ENCODE results near the gene RAB11A. TPM values are rescaled to one million over a fixed set of nuclear protein-coding genes. Genes with fewer than 3 reads are reported as not detected.

RAB11A gene
- total RNA-seq, 2 experiments from 2014 or later, result 171 to 181 TPM

DNA sequence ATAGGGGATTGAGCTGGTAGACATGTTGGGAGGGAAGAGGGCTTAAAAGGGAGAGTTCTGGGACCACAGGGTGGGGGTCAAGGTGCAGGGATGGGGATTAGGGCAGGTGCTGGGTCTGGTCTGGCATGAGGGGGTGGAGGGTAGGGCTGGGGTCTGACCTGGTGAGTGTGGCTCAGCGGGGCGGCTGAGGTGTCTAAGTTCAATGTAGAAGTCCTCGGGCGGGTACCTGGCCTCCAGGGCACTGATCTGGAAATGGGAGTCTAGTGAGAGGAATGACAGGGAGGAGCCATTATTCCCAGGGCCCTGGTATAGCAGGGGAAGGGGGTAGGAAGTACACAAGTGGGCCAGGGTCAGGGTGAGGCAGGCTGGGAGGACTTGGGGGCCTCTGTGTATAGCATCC is 39.6 kb downstream of the RAB11A start:
- DNase-seq, result no peak
- Mint-ChIP-seq H3K27ac (no peak overlapping the region), H3K9me3 (no peaks in the 10 kb centered on the region), H3K4me3 (no peak overlapping the region), H3K36me3 (peaks cover 6% of the 10 kb centered on the region), H3K27me3 (no peaks in the 10 kb centered on the region), H3K4me1 (ENCODE audit: low read depth) (no peaks in the 10 kb centered on the region)
- ChIA-PET CTCF (interaction anchor here (0.8 kb wide), 1 partner anchor 46 kb away, joined by 3 read pairs; no protein-coding TSS in a partner anchor), POLR2A (no interaction called here)
- intact Hi-C loops (cut with micrococcal nuclease), result no loop called here

DNA sequence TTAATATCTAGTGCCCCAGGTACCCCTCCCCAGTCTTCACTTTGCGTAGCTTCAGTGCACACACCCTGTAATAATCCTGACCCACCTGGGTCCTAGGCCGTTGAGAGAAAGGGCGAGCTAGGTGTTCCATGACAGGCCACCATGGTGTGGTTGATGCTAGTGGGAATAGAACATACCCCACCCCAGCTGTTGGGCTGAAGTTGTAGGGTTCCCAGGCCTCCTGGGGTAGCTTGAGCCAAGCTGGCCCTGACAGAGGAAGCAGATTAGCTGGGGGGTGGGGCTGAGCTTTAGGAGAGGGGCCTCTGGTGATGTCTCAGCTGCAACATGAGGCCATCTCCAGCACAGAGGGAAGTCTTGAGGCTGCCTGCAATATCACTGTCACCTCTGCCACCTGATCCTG is 40.5 kb downstream of the RAB11A start:
- intact Hi-C loops (cut with micrococcal nuclease), result no loop called here
- POLR2A ChIA-PET, result no interaction called here
- no peaks in the 10 kb centered on the region for H3K9me3 Mint-ChIP-seq

DNA sequence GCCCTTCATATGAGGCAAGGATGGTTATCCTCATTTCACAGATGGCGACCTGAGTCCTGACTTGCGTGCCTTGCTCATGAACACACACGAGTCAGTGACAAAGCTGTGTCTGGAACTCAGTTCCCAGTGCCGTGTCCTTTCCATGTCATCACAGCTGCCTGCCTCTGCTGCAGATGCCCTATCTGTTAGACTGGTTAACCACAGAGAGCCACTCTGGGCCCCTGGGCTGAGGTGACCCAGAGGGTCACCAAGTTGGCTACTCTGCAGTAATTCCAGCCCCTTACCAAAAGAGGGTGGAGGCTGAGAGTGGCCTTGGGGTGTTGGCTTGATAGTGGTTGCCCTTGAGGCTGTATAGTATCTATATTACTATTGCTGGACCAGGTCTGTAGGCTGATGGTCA is 41.0 kb downstream of the RAB11A start:
- intact Hi-C loops (cut with micrococcal nuclease), result no loop called here
- Mint-ChIP-seq H3K27me3 (no peaks in the 10 kb centered on the region), H3K9me3 (no peaks in the 10 kb centered on the region), H3K4me1 (ENCODE audit: low read depth) (no peaks in the 10 kb centered on the region), H3K4me3 (no peak overlapping the region), H3K36me3 (peaks cover 4% of the 10 kb centered on the region), H3K27ac (no peak overlapping the region)
- POLR2A ChIA-PET, result no interaction called here
- no peak for DNase-seq
- CTCF ChIA-PET, result no interaction called here

More for the DNA sequence above, 40.5 kb downstream of the RAB11A start:
- Mint-ChIP-seq H3K27me3 (no peaks in the 10 kb centered on the region), H3K27ac (no peak overlapping the region), H3K4me1 (ENCODE audit: low read depth) (no peaks in the 10 kb centered on the region), H3K4me3 (no peak overlapping the region), H3K36me3 (peaks cover 6% of the 10 kb centered on the region)
- no peak for DNase-seq
- CTCF ChIA-PET, result interaction anchor here (0.8 kb wide), 1 partner anchor 47 kb away, joined by 3 read pairs; no protein-coding TSS in a partner anchor

DNA sequence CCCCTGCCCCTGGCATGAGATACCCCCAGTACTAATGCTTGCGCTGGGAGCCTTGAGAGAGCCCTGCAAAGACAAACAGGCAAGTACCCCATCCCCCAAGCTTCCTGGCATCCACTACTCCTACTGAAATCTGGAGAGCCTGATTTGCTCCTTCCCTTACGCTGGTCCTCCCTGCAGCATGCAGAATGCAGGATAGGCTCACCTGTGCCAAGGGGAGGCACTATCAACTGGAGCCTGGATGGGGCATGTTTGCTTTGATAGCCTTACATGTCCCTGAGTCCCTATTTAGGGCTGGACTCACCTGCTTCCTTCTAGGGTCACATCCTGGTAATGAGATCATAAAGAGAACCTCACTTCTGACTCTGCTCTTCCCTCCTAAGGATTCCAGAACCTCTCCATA is 42.9 kb downstream of the RAB11A start:
- CTCF ChIA-PET, result no interaction called here
- H3K27ac Mint-ChIP-seq, result no peak overlapping the region
- no peaks in the 10 kb centered on the region for H3K9me3 Mint-ChIP-seq
- H3K27me3 Mint-ChIP-seq, result no peaks in the 10 kb centered on the region
- POLR2A ChIA-PET, result no interaction called here
- no peak for DNase-seq
- H3K36me3 Mint-ChIP-seq, result no peaks in the 10 kb centered on the region
- peaks cover 13% of the 10 kb centered on the region for H3K4me1 Mint-ChIP-seq (ENCODE audit: low read depth)
- intact Hi-C loops (cut with micrococcal nuclease), result no loop called here
- H3K4me3 Mint-ChIP-seq, result no peak overlapping the region

DNA sequence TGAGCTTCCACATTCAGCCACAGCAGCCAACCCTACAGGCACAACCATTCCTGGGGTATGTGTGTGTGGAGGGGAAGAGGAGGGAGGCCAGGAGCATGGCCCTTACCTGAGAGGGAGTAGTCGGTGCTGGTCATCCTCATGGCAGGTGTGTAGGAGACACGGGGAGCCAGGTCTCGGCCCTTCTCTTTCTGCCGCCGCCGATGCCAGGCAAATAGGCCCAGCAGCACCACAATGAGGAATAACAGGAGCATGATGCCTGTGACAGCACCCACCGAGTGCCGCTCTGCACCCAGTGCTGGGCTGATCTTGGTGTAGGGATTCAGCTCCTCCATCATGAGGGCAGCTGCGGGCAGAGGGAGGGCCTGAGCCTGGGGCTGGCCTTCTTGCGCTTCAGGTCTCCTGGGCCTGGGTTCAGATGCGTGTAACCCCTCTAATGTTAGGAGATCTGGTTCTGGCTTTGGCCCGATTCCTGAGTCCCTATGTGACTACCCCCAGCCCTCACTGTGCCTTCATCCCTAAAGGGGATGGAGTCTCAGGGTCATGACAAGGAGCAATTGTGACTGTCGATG is 44.4 kb downstream of the RAB11A start:
- ChIA-PET POLR2A (no interaction called here), CTCF (interaction anchor here (1.4 kb wide), 1 partner anchor 34 kb away, joined by 3 read pairs; no protein-coding TSS in a partner anchor)
- Mint-ChIP-seq H3K27me3 (no peaks in the 10 kb centered on the region), H3K4me1 (ENCODE audit: low read depth) (peaks cover 28% of the 10 kb centered on the region), H3K27ac (no peak overlapping the region), H3K36me3 (no peaks in the 10 kb centered on the region), H3K4me3 (no peak overlapping the region), H3K9me3 (no peaks in the 10 kb centered on the region)
- DNase-seq, result no peak
- intact Hi-C loops (cut with micrococcal nuclease), result no loop called here

- POLR2A ChIA-PET, result no interaction called here
- Mint-ChIP-seq H3K36me3 (no peaks in the 10 kb centered on the region), H3K27me3 (no peaks in the 10 kb centered on the region), H3K4me1 (ENCODE audit: low read depth) (peaks cover 32% of the 10 kb centered on the region), H3K4me3 (no peak overlapping the region), H3K27ac (no peak overlapping the region), H3K9me3 (no peaks in the 10 kb centered on the region)
- intact Hi-C loops (cut with micrococcal nuclease), result no loop called here
- DNase-seq, result no peak
- CTCF ChIA-PET, result interaction anchor here (1.4 kb wide), 1 partner anchor 33 kb away, joined by 3 read pairs; no protein-coding TSS in a partner anchor
These were observed 45.1 kb downstream of the RAB11A start for GRCh38 chr15:65914386-65914785.

DNA sequence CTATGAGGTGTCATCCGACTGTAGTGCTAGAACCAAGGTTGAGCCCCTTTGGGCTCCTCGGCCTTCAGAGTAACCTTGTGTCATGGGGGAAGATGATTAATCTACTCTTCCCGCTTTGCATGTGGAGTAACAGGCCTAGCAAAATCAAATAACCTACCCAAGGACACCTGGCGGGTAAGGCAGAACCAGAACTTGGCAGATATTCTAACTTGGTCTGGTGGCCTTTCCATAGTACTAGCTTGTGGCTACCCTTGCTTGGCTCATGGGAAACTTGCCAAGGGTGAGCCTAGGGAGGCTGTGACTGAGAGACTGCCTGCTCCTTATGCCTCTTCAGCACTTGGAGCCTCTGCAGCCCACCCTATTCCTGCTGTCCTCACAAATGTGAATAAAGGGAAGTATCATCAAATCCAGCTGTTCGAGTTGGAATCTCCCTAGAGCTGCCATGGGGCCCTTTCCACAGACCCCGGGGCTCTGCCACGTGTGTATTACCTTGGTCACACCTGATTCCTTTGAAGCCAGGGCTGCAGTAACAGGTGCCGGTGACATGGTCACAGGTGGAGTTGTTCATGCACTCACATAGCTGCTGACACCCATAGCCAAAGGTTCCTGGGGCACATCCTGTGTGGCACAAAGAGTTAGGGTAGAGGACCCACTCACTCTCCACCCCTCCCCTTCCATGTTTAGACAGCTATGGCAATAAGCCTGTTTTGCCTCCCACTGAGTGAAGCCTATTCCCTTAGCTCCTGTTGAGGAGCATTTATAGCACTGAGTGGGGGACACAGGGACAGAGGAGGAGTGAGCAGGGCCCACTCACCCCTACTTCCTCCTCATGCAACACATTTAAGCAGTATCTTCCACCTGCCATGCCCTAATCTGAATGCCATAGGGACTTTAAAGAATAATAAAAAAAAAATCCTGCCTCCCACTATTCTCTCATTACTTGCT is 46.0 kb downstream of the RAB11A start:
- Mint-ChIP-seq H3K36me3 (no peaks in the 10 kb centered on the region), H3K27me3 (no peaks in the 10 kb centered on the region), H3K4me1 (ENCODE audit: low read depth) (peaks cover 32% of the 10 kb centered on the region), H3K27ac (no peak overlapping the region), H3K4me3 (no peak overlapping the region), H3K9me3 (no peaks in the 10 kb centered on the region)
- intact Hi-C loops (cut with micrococcal nuclease), result no loop called here
- POLR2A ChIA-PET, result no interaction called here
- no peak for DNase-seq
- CTCF ChIA-PET, result no interaction called here

DNA sequence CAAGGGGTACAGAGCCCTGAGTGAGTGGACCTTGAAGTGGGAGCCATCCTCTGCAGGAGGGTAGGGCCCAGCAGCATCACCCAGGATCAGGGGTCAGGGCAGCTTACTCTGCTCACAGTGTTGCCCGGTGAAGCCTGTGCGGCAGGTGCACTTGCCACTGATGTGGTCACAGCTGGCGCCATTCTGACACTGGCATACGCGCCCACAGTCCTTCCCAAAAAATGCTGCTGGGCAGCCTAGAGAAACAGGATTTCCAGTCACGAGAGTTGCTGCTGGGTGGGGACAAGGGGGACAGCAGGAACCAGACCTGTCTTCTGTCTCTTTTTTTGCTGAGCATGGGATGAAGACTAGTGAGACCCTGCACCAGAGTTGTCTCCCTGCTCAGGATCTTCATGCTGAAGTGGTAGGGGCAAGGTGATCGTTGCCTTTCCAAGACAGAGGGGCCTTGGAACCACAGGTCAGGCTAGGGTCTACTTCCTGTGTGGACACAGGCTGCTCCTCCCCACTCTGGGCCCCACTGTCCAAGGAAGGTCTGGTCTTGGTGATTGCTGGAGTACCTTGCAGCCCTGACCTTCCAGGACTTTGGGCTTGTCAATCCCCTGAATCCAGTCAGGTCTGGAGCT is 46.9 kb downstream of the RAB11A start:
- H3K36me3 Mint-ChIP-seq, result no peaks in the 10 kb centered on the region
- DNase-seq, result no peak
- H3K4me3 Mint-ChIP-seq, result no peak overlapping the region
- ChIA-PET POLR2A (no interaction called here), CTCF (no interaction called here)
- H3K27me3 Mint-ChIP-seq, result no peaks in the 10 kb centered on the region
- intact Hi-C loops (cut with micrococcal nuclease), result loop anchor here (2.0 kb wide), 1 partner anchor 45 kb away; no protein-coding TSS in a partner anchor
- no peaks in the 10 kb centered on the region for H3K9me3 Mint-ChIP-seq
- H3K27ac Mint-ChIP-seq, result no peak overlapping the region
- H3K4me1 Mint-ChIP-seq (ENCODE audit: low read depth), result peaks cover 32% of the 10 kb centered on the region

- peak overlapping the region; percentile 21 for H3K27ac Mint-ChIP-seq
- intact Hi-C loops (cut with micrococcal nuclease), result loop anchor here (1.0 to 2.0 kb wide), 3 partner anchors 28 to 55 kb away; no protein-coding TSS in a partner anchor
- ChIA-PET POLR2A (interaction anchor here (1.0 kb wide), 1 partner anchor 46 kb away, joined by 3 read pairs; no protein-coding TSS in a partner anchor), CTCF (interaction anchor here (1.1 kb wide), 1 partner anchor 62 kb away, joined by 3 read pairs; no protein-coding TSS in a partner anchor)
- peaks cover 32% of the 10 kb centered on the region for H3K4me1 Mint-ChIP-seq (ENCODE audit: low read depth)
- no peak overlapping the region for H3K4me3 Mint-ChIP-seq
- peak; percentile 72 for DNase-seq
- H3K9me3 Mint-ChIP-seq, result no peaks in the 10 kb centered on the region
- H3K27me3 Mint-ChIP-seq, result no peaks in the 10 kb centered on the region
- H3K36me3 Mint-ChIP-seq, result no peaks in the 10 kb centered on the region
These were observed 47.5 kb downstream of the RAB11A start for GRCh38 chr15:65916664-65917406.

DNA sequence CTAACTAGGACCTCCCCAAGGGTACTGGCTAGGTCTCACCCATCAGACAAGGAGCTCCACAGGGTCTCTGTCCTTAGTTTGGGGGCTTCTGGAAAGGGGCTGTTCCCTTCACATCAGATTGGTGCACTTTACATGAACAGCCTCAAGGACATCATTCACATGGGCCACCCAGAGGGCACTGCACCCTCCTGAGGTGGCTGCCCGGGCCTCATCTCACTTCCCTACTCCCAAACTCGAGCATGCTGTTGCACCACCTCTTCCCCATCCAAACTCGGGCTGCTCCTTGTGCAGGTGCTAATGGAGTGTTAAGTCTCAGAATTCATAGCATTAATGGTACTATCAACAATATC is 48.1 kb downstream of the RAB11A start:
- DNase-seq, result no peak
- intact Hi-C loops (cut with micrococcal nuclease), result loop anchor here (1.0 to 2.0 kb wide), 3 partner anchors 28 to 55 kb away; no protein-coding TSS in a partner anchor
- Mint-ChIP-seq H3K9me3 (no peaks in the 10 kb centered on the region), H3K27me3 (no peaks in the 10 kb centered on the region), H3K36me3 (no peaks in the 10 kb centered on the region), H3K4me3 (no peak overlapping the region), H3K4me1 (ENCODE audit: low read depth) (peaks cover 32% of the 10 kb centered on the region), H3K27ac (no peak overlapping the region)
- ChIA-PET POLR2A (interaction anchor here (1.0 kb wide), 1 partner anchor 47 kb away, joined by 3 read pairs; no protein-coding TSS in a partner anchor), CTCF (interaction anchor here (1.1 kb wide), 1 partner anchor 61 kb away, joined by 3 read pairs; no protein-coding TSS in a partner anchor)

GRCh38 chr15:65917936-65918335 is 48.6 kb downstream of the RAB11A start:
- Mint-ChIP-seq H3K27me3 (no peaks in the 10 kb centered on the region), H3K4me3 (no peak overlapping the region), H3K27ac (no peak overlapping the region), H3K4me1 (ENCODE audit: low read depth) (peaks cover 32% of the 10 kb centered on the region), H3K9me3 (no peaks in the 10 kb centered on the region), H3K36me3 (no peaks in the 10 kb centered on the region)
- no peak for DNase-seq
- intact Hi-C loops (cut with micrococcal nuclease), result loop anchor here (1.0 to 2.0 kb wide), 3 partner anchors 29 to 56 kb away; no protein-coding TSS in a partner anchor
- CTCF ChIA-PET, result interaction anchor here (0.7 kb wide), 1 partner anchor 61 kb away, joined by 3 read pairs; no protein-coding TSS in a partner anchor
- POLR2A ChIA-PET, result no interaction called here

Measured in activated CD4-positive, alpha-beta memory T cell treated with anti-CD3 and anti-CD28 coated beads for 36 hours (primary cell).